NT2/D1 (cell line): ENCODE data around the gene ATP7A.

Source experiments
- DNase-seq: peaks from one replicate; pipeline ENCODE4 v3.0.0-alpha.2; 2011; ENCODE audit warnings: low read depth, low spot score
- H3K27me3 ChIP-seq: 2 replicates; pipeline ENCODE4 v1.6.0; 2011; ENCODE audit warnings: mild to moderate bottlenecking; ENCODE audit not compliant: insufficient read length, insufficient read depth
- H3K36me3 ChIP-seq: 2 replicates; pipeline ENCODE4 v1.6.1; 2011; ENCODE audit warnings: mild to moderate bottlenecking, low read length, mixed read lengths; ENCODE audit not compliant: insufficient read depth, insufficient read length
- H3K4me1 ChIP-seq: 2 replicates; pipeline ENCODE4 v1.5.1; 2011; ENCODE audit not compliant: insufficient read depth, insufficient read length
- H3K4me3 ChIP-seq: 2 replicates; pipeline ENCODE4 v1.5.1; 2011; ENCODE audit warnings: low read depth; ENCODE audit not compliant: insufficient read length
- H3K9ac ChIP-seq: 2 replicates; pipeline ENCODE4 v1.6.0; 2011; ENCODE audit warnings: low read depth; ENCODE audit not compliant: insufficient read length
- H3K9me3 ChIP-seq: 2 replicates; pipeline ENCODE4 v1.5.1; 2011; ENCODE audit warnings: mild to moderate bottlenecking, low read length; ENCODE audit not compliant: insufficient read depth
- SUZ12 ChIP-seq: IDR thresholded peaks from 2 replicates; pipeline ENCODE4 v1.6.1; 2011; ENCODE audit not compliant: insufficient read length, insufficient read depth; ENCODE audit errors: extremely low read depth
- YY1 ChIP-seq: IDR thresholded peaks from 2 replicates; pipeline ENCODE4 v1.6.1; 2011; ENCODE audit not compliant: insufficient read length, insufficient read depth
- ZNF274 ChIP-seq: IDR thresholded peaks from 2 replicates; pipeline ENCODE4 v1.6.1; 2011; ENCODE audit warnings: mild to moderate bottlenecking, low read depth, low read length

Gene ATP7A

DNA sequence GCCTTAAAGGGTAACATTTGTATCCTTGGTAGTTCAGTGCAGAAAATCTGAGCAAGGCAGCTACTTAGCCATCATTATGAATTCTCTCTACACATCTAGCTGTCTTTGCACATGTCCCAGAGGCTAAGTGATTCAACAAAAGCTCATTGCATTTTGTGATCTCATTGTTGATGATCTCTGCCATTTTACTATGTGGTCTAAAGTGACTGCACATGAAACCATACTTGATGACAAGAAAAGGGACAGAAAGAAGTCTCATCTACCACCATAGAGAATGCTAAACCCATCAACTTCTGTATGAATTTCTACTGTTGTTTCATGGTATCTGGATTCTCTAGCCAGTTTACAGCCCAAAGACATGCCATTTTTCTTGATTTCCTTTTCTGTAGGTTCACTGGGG lies 187.6 kb downstream of the ATP7A start:
- peaks cover under 1% of the 10 kb centered on the region for H3K4me1 ChIP-seq

More for the DNA sequence above, 187.6 kb downstream of the ATP7A start:
- Histone ChIP-seq H3K36me3 (no peaks in the 10 kb centered on the region), H3K27me3 (no peaks in the 10 kb centered on the region), H3K9ac (no peak overlapping the region), H3K4me3 (no peak overlapping the region), H3K9me3 (no peaks in the 10 kb centered on the region)
- no peak for DNase-seq
- TF ChIP-seq SUZ12 (no peak), YY1 (no peak), ZNF274 (no peak)
